Measurements from ENCODE around the gene UBASH3A. TPM values are rescaled to one million over a fixed set of nuclear protein-coding genes. Genes with fewer than 3 reads are reported as not detected.

The UBASH3A gene
- total RNA-seq, 1 experiment from 2014 or later: not detected

GRCh38 chr21:42491328-42491727 lies 87.6 kb downstream of the UBASH3A start:
- intact Hi-C loops (cut with micrococcal nuclease; ENCODE audit: unreplicated experiment): no loop called here
- H3K27ac Mint-ChIP-seq (ENCODE audit: unreplicated experiment): no peak overlapping the region
- H3K27me3 Mint-ChIP-seq (ENCODE audit: insufficient read depth, unreplicated experiment): no peaks in the 10 kb centered on the region
- CTCF ChIA-PET: interaction anchor here (1.2 kb wide), 1 partner anchor 24 kb away, joined by 5 read pairs; no protein-coding TSS in a partner anchor
- no peaks in the 10 kb centered on the region for H3K9me3 Mint-ChIP-seq (ENCODE audit: unreplicated experiment)
- DNase-seq: no peak
- Histone ChIP-seq H3K4me3 (ENCODE audit: low read depth, low read length) (no peak overlapping the region), H3K36me3 (ENCODE audit: control insufficient read depth, insufficient read depth, low read length) (no peaks in the 10 kb centered on the region), H3K9me3 (no peaks in the 10 kb centered on the region), H3K27me3 (replicated peaks; ENCODE audit: control insufficient read depth, insufficient read depth, low read length) (no peaks in the 10 kb centered on the region), H3K4me1 (peaks cover 23% of the 10 kb centered on the region)
- H3K4me1 Mint-ChIP-seq (ENCODE audit: low read depth, unreplicated experiment): peaks cover 14% of the 10 kb centered on the region
- H3K36me3 Mint-ChIP-seq (ENCODE audit: insufficient read depth, unreplicated experiment): peaks cover 13% of the 10 kb centered on the region
- H3K4me3 Mint-ChIP-seq (ENCODE audit: unreplicated experiment): no peak overlapping the region
- POLR2A ChIA-PET: no interaction called here
- BruUV-seq (replicated peaks): no TSS peak
- TF ChIP-seq, protein P1, sequence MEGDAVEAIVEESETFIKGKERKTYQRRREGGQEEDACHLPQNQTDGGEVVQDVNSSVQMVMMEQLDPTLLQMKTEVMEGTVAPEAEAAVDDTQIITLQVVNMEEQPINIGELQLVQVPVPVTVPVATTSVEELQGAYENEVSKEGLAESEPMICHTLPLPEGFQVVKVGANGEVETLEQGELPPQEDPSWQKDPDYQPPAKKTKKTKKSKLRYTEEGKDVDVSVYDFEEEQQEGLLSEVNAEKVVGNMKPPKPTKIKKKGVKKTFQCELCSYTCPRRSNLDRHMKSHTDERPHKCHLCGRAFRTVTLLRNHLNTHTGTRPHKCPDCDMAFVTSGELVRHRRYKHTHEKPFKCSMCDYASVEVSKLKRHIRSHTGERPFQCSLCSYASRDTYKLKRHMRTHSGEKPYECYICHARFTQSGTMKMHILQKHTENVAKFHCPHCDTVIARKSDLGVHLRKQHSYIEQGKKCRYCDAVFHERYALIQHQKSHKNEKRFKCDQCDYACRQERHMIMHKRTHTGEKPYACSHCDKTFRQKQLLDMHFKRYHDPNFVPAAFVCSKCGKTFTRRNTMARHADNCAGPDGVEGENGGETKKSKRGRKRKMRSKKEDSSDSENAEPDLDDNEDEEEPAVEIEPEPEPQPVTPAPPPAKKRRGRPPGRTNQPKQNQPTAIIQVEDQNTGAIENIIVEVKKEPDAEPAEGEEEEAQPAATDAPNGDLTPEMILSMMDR (IDR thresholded peaks at IDR 0.05; ENCODE audit: insufficient read depth in 1 of 2, low read depth in 1 of 2, low read length in 1 of 2, severe bottlenecking in 1 of 2, unreplicated experiment in 1 of 2): no peak

GRCh38 chr21:42492201-42492600 lies 88.5 kb downstream of the UBASH3A start:
- Mint-ChIP-seq H3K27ac (ENCODE audit: unreplicated experiment) (no peak overlapping the region), H3K4me3 (ENCODE audit: unreplicated experiment) (no peak overlapping the region), H3K27me3 (ENCODE audit: insufficient read depth, unreplicated experiment) (no peaks in the 10 kb centered on the region), H3K36me3 (ENCODE audit: insufficient read depth, unreplicated experiment) (peaks cover 15% of the 10 kb centered on the region), H3K4me1 (ENCODE audit: low read depth, unreplicated experiment) (peaks cover 20% of the 10 kb centered on the region), H3K9me3 (ENCODE audit: unreplicated experiment) (no peaks in the 10 kb centered on the region)
- no peak for DNase-seq
- POLR2A ChIA-PET: no interaction called here
- Histone ChIP-seq H3K4me1 (peaks cover 23% of the 10 kb centered on the region), H3K9me3 (no peaks in the 10 kb centered on the region), H3K36me3 (ENCODE audit: control insufficient read depth, insufficient read depth, low read length) (no peaks in the 10 kb centered on the region), H3K4me3 (ENCODE audit: low read depth, low read length) (no peak overlapping the region), H3K27me3 (replicated peaks; ENCODE audit: control insufficient read depth, insufficient read depth, low read length) (no peaks in the 10 kb centered on the region)
- intact Hi-C loops (cut with micrococcal nuclease; ENCODE audit: unreplicated experiment): loop anchor here (2.0 kb wide), 1 partner anchor 17 kb away; no protein-coding TSS in a partner anchor
- TF ChIP-seq, protein P1 (IDR thresholded peaks at IDR 0.05; ENCODE audit: insufficient read depth in 1 of 2, low read depth in 1 of 2, low read length in 1 of 2, severe bottlenecking in 1 of 2, unreplicated experiment in 1 of 2): no peak
- CTCF ChIA-PET: no interaction called here
- no TSS peak for BruUV-seq (replicated peaks)

DNA sequence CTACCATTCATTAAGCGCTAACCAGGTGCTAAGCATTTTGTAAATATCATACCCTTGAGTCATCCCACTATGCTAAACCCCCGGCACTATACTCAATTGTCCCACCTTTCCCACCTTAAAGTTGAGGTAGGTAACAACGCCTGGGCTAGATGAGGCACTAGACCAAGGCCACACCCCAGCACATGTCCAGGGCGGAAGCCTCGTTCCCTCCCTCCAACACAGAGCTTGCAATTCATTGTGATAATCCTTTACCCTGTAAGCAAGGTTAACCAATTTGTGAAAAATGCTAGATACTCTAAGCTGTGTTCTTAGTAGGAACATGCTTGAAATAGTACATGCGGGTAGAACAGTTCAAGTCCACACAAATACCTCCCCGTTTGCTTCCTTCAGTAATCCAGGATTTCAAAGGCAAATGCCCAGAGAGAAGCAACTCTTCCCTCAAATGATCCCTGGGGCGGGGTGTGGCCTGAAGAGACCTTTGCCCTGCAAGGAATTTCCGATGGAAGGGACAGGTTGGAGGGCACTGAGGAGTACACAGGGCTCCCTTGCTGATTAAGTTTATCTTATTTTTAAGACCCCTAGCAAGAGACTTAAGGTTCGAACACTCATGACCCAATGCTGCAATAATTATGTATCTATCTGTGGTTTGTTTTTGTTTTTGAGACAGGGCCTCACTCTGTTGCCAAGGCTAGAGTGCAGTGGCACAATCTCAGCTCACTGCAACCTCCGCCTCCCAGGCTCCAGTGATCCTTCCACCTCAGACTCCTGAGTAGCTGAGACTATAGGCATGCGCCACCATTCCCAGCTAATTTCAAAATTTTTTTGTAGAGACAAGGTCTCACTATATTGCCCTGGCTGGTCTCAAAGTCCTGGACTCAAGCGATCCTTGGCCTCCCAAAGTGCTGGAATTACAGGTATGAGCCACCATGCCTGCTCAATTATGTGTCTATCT lies 89.7 kb downstream of the UBASH3A start:
- DNase-seq: peak; percentile 64 to 71
- H3K27me3 ChIP-seq (replicated peaks; ENCODE audit: control insufficient read depth, insufficient read depth, low read length): no peaks in the 10 kb centered on the region
- Mint-ChIP-seq H3K27me3 (ENCODE audit: insufficient read depth, unreplicated experiment) (no peaks in the 10 kb centered on the region), H3K4me3 (ENCODE audit: unreplicated experiment) (no peak overlapping the region), H3K4me1 (ENCODE audit: low read depth, unreplicated experiment) (peaks cover 21% of the 10 kb centered on the region), H3K36me3 (ENCODE audit: insufficient read depth, unreplicated experiment) (peaks cover 15% of the 10 kb centered on the region), H3K27ac (ENCODE audit: unreplicated experiment) (peak overlapping the region; percentile 85), H3K9me3 (ENCODE audit: unreplicated experiment) (no peaks in the 10 kb centered on the region)
- H3K9me3 ChIP-seq: no peaks in the 10 kb centered on the region
- POLR2A ChIA-PET: no interaction called here
- intact Hi-C loops (cut with micrococcal nuclease; ENCODE audit: unreplicated experiment): loop anchor here (2.0 kb wide), 1 partner anchor 15 kb away; no protein-coding TSS in a partner anchor
- no TSS peak for BruUV-seq (replicated peaks)
- no peaks in the 10 kb centered on the region for H3K36me3 ChIP-seq (ENCODE audit: control insufficient read depth, insufficient read depth, low read length)
- H3K4me3 ChIP-seq (ENCODE audit: low read depth, low read length): no peak overlapping the region
- peaks cover 23% of the 10 kb centered on the region for H3K4me1 ChIP-seq
- CTCF ChIA-PET: interaction anchor here (0.7 kb wide), 1 partner anchor 26 kb away, joined by 3 read pairs; no protein-coding TSS in a partner anchor
- TF ChIP-seq, protein P1 (IDR thresholded peaks at IDR 0.05; ENCODE audit: insufficient read depth in 1 of 2, low read depth in 1 of 2, low read length in 1 of 2, severe bottlenecking in 1 of 2, unreplicated experiment in 1 of 2): no peak

Measured in Caco-2 (cell line).